Aorta (tissue), 5 donors: ENCODE results near the gene TPSB2. TPM values are rescaled to one million over a fixed set of nuclear protein-coding genes. Genes with fewer than 3 reads are reported as not detected.

ENCODE experiments used
- ATAC-seq: fragments of 200-7000 bp; cut with Tn5 transposase; one replicate; pipeline ENCODE4 v1.9.1; 2022; ENCODE audit warnings: moderate library complexity; ENCODE audit not compliant: low FRiP score
- DNase-seq, 2 donors: peaks; one replicate each; pipeline ENCODE4 v3.0.0-alpha.2; 2020
- H3K27ac ChIP-seq, 2 donors: one replicate each; pipeline ENCODE4 v1.5.1; 2013; ENCODE audit warnings: low read length in 2 of 2, mild to moderate bottlenecking in 2 of 2, moderate library complexity in 2 of 2, control low read depth in 1 of 2, inconsistent platforms in 1 of 2, low read depth in 1 of 2
- H3K27me3 ChIP-seq, 2 donors: one replicate each; pipeline ENCODE4 v1.6.1; 2013; ENCODE audit warnings: control low read depth in 1 of 2, low read length in 1 of 2, mild to moderate bottlenecking in 1 of 2, moderate library complexity in 1 of 2; ENCODE audit not compliant: insufficient read depth in 2 of 2, control insufficient read depth in 1 of 2
- H3K36me3 ChIP-seq, 2 donors: one replicate each; pipeline ENCODE4 v1.6.1; 2013; ENCODE audit warnings: control low read depth in 1 of 2, low read length in 1 of 2, mild to moderate bottlenecking in 1 of 2; ENCODE audit not compliant: insufficient read depth in 2 of 2, control insufficient read depth in 1 of 2
- H3K4me1 ChIP-seq, 2 donors: one replicate each; pipeline ENCODE4 v1.6.1; 2013; ENCODE audit warnings: low read length in 2 of 2, control low read depth in 1 of 2, mild to moderate bottlenecking in 1 of 2, moderate library complexity in 1 of 2; ENCODE audit not compliant: insufficient read depth in 2 of 2, control insufficient read depth in 1 of 2
- H3K4me3 ChIP-seq, 2 donors: one replicate each; pipeline ENCODE4 v1.5.1; 2013; ENCODE audit warnings: low read length in 2 of 2, control low read depth in 1 of 2, mild to moderate bottlenecking in 1 of 2
- H3K9me3 ChIP-seq: one replicate; pipeline ENCODE4 v1.6.1; 2013; ENCODE audit warnings: mild to moderate bottlenecking, low read length; ENCODE audit not compliant: control insufficient read depth
- WGBS, 2 donors: extraction: QIAGEN DNeasy Blood & Tissue Kit; methylation state at CpG; one replicate each; pipeline ENCODE4 v1.1.7; 2013; 5-methylcytosine and 5-hydroxymethylcytosine counted together
- intact Hi-C, 2 donors: fragments of 100-400 bp; cut with DNase I; formaldehyde crosslinking; loops; one replicate each; pipeline versions ENCODE4 v1.14.2 to v1.15.0; 2022
- polyA plus RNA-seq, 2 donors: library from polyadenylated mRNA; stranded (reverse); fragments of 200-250 nt; gene quantifications; one replicate each; pipeline ENCODE4 v1.2.3, GENCODE V29; 2013
- total RNA-seq, 2 donors: library from RNA; stranded (reverse); fragmentation: NEBNext Ultra II Directional; extraction: Animal tissue kit (Norgen Biotek cat#: 25700); gene quantifications; one replicate each; pipeline ENCODE4 v1.2.1, GENCODE V29; 2021
- donor health status: healthy with polysubstance abuse.
- donor health status: Bipolar disorder and iron deficiency.
- donor health status: DM: no; HTN: no; CAD: no.
- donor health status: DM: no; HTN: no; CAD: no.
- donor health status: DM: yes; HTN: yes; CAD: no.

The TPSB2 gene
- total and polyA plus RNA-seq, 4 donors = 4.9 to 51.0 (median 13.9) TPM

DNA sequence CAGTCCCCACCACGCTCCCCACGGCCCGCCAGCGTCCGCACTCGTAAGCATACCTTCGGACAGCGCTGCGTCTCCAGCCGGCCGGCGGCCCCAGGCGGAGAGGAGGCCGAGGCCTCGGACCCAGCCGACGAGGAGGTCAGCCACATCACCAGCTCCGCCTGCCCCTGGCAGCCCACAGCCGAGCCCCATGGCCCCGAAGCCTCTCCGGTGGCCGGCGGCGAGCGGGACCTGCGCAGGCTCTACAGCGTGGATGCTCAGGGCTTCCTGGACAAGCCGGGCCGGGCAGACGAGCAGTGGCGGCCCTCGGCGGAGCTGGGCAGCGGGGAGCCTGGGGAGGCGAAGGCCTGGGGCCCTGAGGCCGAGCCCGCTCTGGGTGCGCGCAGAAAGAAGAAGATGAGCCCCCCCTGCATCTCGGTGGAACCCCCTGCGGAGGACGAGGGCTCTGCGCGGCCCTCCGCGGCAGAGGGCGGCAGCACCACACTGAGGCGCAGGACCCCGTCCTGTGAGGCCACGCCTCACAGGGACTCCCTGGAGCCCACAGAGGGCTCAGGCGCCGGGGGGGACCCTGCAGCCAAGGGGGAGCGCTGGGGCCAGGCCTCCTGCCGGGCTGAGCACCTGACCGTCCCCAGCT, 9.8 kb downstream of the TPSB2 start:
- Histone ChIP-seq H3K4me3 (no peak overlapping the region), H3K27me3 (no peaks in the 10 kb centered on the region), H3K36me3 (no peaks in the 10 kb centered on the region), H3K9me3 (no peaks in the 10 kb centered on the region), H3K4me1 (no peaks in the 10 kb centered on the region), H3K27ac (no peak overlapping the region)
- DNase-seq = no peak
- intact Hi-C loops = no loop called here
- 93 to 94% methylated on average over 45 to 55 of the region's 55 CpGs for WGBS, 2 donors
- no peak for ATAC-seq

DNA sequence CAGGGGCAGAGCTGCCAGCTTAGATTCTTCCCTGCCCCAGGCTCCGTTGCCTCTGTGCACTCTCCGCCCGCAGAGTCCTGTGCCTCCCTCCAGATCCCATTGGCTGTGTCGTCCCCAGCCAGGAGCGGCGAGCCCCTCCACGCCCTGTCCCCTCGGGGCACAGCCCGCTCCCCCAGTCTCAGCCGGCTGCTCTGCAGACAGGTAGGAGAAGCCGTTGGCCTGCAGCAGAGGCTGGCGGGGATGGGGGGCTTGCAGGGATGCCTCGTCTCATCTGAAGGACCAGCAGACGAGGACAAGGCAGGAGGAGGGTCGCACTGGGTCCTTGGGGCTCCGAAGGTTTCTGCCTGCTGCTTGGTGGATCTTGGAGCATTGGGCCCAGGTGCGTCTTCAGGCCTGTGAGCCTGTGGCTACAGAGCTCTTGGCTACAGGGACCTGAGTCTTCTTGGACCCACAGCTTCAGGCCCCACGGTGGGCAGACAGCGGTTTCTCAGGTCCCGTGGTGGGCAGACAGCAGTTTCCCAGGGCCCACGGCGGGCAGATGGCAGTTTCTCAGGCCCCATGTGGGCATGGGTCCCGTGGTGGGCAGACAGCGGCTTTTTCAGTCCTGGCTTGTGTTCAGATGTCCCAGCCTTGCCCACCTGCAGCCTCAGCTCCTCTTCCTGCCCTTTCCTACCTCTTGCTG, 10.9 kb downstream of the TPSB2 start:
- H3K4me3 ChIP-seq = no peak overlapping the region
- no peaks in the 10 kb centered on the region for H3K27me3 ChIP-seq
- no peak for DNase-seq
- no peak for ATAC-seq
- intact Hi-C loops = loop anchor here in 1 of 2 donors (10.0 kb wide), 1 partner anchor 46 kb away; no protein-coding TSS in a partner anchor
- H3K36me3 ChIP-seq = no peaks in the 10 kb centered on the region
- no peaks in the 10 kb centered on the region for H3K9me3 ChIP-seq
- H3K4me1 ChIP-seq = no peaks in the 10 kb centered on the region
- H3K27ac ChIP-seq = no peak overlapping the region
- WGBS, 2 donors = 88 to 90% methylated on average over 23 to 24 of the region's 24 CpGs

DNA sequence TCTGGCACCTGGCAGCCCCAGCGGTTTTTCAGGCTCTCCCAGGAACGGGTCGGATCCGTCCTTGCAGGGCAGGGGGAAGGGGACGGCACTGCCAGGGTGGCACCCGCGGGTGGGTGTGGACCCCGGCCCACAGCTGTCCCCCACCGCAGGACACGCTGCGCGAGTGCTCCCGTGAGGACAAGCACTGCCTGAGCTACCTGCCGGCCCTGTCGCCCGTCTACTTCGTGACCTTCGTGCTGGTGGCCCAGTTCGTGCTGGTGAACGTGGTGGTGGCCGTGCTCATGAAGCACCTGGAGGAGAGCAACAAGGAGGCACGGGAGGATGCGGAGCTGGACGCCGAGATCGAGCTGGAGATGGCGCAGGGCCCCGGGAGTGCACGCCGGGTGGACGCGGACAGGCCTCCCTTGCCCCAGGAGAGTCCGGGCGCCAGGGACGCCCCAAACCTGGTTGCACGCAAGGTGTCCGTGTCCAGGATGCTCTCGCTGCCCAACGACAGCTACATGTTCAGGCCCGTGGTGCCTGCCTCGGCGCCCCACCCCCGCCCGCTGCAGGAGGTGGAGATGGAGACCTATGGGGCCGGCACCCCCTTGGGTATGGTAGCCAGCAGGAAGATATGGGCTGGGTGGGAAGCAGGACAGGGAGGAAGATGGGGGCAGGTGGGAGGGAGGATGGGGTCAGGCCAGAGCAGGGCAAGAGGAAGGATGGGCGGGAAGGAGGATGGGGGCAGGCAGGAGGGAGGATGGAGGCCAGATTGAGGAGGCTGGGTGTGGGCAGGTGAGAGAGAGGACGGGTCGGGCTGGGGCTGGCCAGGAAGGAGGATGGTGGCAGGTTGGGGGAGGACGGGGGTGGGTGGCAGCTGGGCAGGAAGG, 11.7 kb downstream of the TPSB2 start:
- Histone ChIP-seq H3K36me3 (no peaks in the 10 kb centered on the region), H3K4me3 (no peak overlapping the region), H3K9me3 (no peaks in the 10 kb centered on the region), H3K4me1 (no peaks in the 10 kb centered on the region), H3K27me3 (no peaks in the 10 kb centered on the region), H3K27ac (no peak overlapping the region)
- 91 to 93% methylated on average over 44 to 49 of the region's 49 CpGs for WGBS, 2 donors
- intact Hi-C loops = loop anchor here in 1 of 2 donors (10.0 kb wide), 1 partner anchor 47 kb away; no protein-coding TSS in a partner anchor
- ATAC-seq (no peak), DNase-seq (no peak)

GRCh38 chr16:1217526-1217925, 12.5 kb downstream of the TPSB2 start:
- H3K9me3 ChIP-seq = no peaks in the 10 kb centered on the region
- H3K27me3 ChIP-seq = no peaks in the 10 kb centered on the region
- 92 to 93% methylated on average over 23 to 24 of the region's 24 CpGs for WGBS, 2 donors
- H3K36me3 ChIP-seq = no peaks in the 10 kb centered on the region
- no peaks in the 10 kb centered on the region for H3K4me1 ChIP-seq
- intact Hi-C loops = loop anchor here in 1 of 2 donors (10.0 kb wide), 1 partner anchor 47 kb away; no protein-coding TSS in a partner anchor
- no peak overlapping the region for H3K4me3 ChIP-seq
- H3K27ac ChIP-seq = no peak overlapping the region
- ATAC-seq = no peak
- DNase-seq = no peak

GRCh38 chr16:1216681-1217400, 13.1 kb downstream of the TPSB2 start:
- Histone ChIP-seq H3K27ac (no peak overlapping the region), H3K27me3 (no peaks in the 10 kb centered on the region), H3K9me3 (no peaks in the 10 kb centered on the region), H3K36me3 (no peaks in the 10 kb centered on the region), H3K4me3 (no peak overlapping the region), H3K4me1 (no peaks in the 10 kb centered on the region)
- DNase-seq = no peak
- intact Hi-C loops = loop anchor here in 1 of 2 donors (10.0 kb wide), 1 partner anchor 48 kb away; no protein-coding TSS in a partner anchor
- ATAC-seq = no peak
- WGBS, 2 donors = 91% methylated on average over 32 of the region's 32 CpGs

DNA sequence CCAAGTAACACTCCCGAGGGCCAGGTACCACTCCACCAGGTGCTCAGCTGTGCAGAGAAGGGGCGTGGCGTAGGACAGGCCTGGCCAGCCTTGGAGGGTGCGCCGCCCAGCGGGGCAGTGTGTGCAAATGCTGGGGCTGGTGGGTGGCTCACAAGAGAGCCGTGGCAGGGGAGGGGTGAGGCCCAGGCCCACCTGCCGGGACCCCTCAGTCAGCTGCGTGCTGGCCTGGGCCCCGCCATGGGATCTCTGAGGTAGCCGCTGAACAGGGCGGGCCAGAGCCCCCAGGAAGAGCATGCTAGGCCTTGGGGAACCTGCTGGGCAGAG, 13.7 kb downstream of the TPSB2 start:
- no peaks in the 10 kb centered on the region for H3K4me1 ChIP-seq
- 88 to 95% methylated on average over 12 of the region's 12 CpGs for WGBS, 2 donors
- H3K36me3 ChIP-seq = no peaks in the 10 kb centered on the region
- H3K9me3 ChIP-seq = no peaks in the 10 kb centered on the region
- no peak overlapping the region for H3K27ac ChIP-seq
- no peak for ATAC-seq
- H3K27me3 ChIP-seq = no peaks in the 10 kb centered on the region
- no peak overlapping the region for H3K4me3 ChIP-seq
- DNase-seq = no peak
- intact Hi-C loops = loop anchor here in 1 of 2 donors (10.0 kb wide), 1 partner anchor 49 kb away; no protein-coding TSS in a partner anchor

- H3K27me3 ChIP-seq = no peaks in the 10 kb centered on the region
- no peak overlapping the region for H3K4me3 ChIP-seq
- no peaks in the 10 kb centered on the region for H3K9me3 ChIP-seq
- DNase-seq (no peak), ATAC-seq (no peak)
- no peaks in the 10 kb centered on the region for H3K36me3 ChIP-seq
- intact Hi-C loops = loop anchor here in 1 of 2 donors (10.0 kb wide), 1 partner anchor 49 kb away; no protein-coding TSS in a partner anchor
- no peaks in the 10 kb centered on the region for H3K4me1 ChIP-seq
- 84 to 85% methylated on average over 23 to 32 of the region's 32 CpGs for WGBS, 2 donors
- no peak overlapping the region for H3K27ac ChIP-seq
These were observed 14.2 kb downstream of the TPSB2 start for GRCh38 chr16:1215574-1216295.

GRCh38 chr16:1214719-1215118, 15.3 kb downstream of the TPSB2 start:
- H3K27ac ChIP-seq = no peak overlapping the region
- H3K36me3 ChIP-seq = no peaks in the 10 kb centered on the region
- 84% methylated on average over 16 of the region's 16 CpGs for WGBS, 2 donors
- no peak for ATAC-seq
- no peaks in the 10 kb centered on the region for H3K9me3 ChIP-seq
- intact Hi-C loops = loop anchor here in 1 of 2 donors (10.0 kb wide), 1 partner anchor 50 kb away; no protein-coding TSS in a partner anchor
- H3K27me3 ChIP-seq = no peaks in the 10 kb centered on the region
- no peak for DNase-seq
- no peaks in the 10 kb centered on the region for H3K4me1 ChIP-seq
- H3K4me3 ChIP-seq = no peak overlapping the region
